ENCODE results near the gene MYG1.

The MYG1 gene

GRCh38 chr12:53324779-53325510, 25.4 kb downstream of the MYG1 start:
- TF ChIP-seq CTCF (IDR thresholded peaks at IDR 0.05) = peak; percentile 77

GRCh38 chr12:53325511-53326061, 26.1 kb downstream of the MYG1 start:
- TF ChIP-seq CTCF (IDR thresholded peaks at IDR 0.05) = no peak

GRCh38 chr12:53326460-53327185, 27.1 kb downstream of the MYG1 start:
- TF ChIP-seq CTCF (IDR thresholded peaks at IDR 0.05) = no peak

- TF ChIP-seq CTCF (IDR thresholded peaks at IDR 0.05) = peak; percentile 22; the same call in 1 of the 2 replicates
Observed at GRCh38 chr12:53327435-53328042, 28.0 kb downstream of the MYG1 start.

- TF ChIP-seq CTCF (IDR thresholded peaks at IDR 0.05) = no peak
Observed at GRCh38 chr12:53328043-53328435, 28.5 kb downstream of the MYG1 start.

- TF ChIP-seq CTCF (IDR thresholded peaks at IDR 0.05) = no peak
Observed at GRCh38 chr12:53330671-53331070, 31.2 kb downstream of the MYG1 start.

- TF ChIP-seq CTCF (IDR thresholded peaks at IDR 0.05) = no peak
Observed at GRCh38 chr12:53332744-53333143, 33.2 kb downstream of the MYG1 start.

Data from LNCAP (cell line).